Mesenchymal stem cell (in vitro differentiated cells and primary cell): Measurements from ENCODE around the gene PSME3IP1.

Experiments used
- DNase-seq: peaks from one replicate; pipeline ENCODE4 v3.0.0-alpha.2; 2013
- H2AFZ ChIP-seq: one replicate; pipeline ENCODE4 v1.6.1; 2013; ENCODE audit warnings: low read depth, mild to moderate bottlenecking, control low read depth, inconsistent platforms, low read length, moderate library complexity
- H2AK5ac ChIP-seq: 2 replicates; pipeline ENCODE4 v1.6.1; 2013; ENCODE audit warnings: low read length, moderate library complexity, mild to moderate bottlenecking, inconsistent platforms; ENCODE audit not compliant: severe bottlenecking
- H2BK120ac ChIP-seq: one replicate; pipeline ENCODE4 v1.6.1; 2013; ENCODE audit warnings: low read depth, mild to moderate bottlenecking, inconsistent platforms, low read length, moderate library complexity
- H2BK12ac ChIP-seq, 2 experiments: one replicate each; pipeline ENCODE4 v1.6.1; 2013; ENCODE audit warnings: inconsistent platforms in 2 of 2, low read length in 2 of 2, mild to moderate bottlenecking in 2 of 2, moderate library complexity in 2 of 2, control low read depth in 1 of 2
- H2BK15ac ChIP-seq: one replicate; pipeline ENCODE4 v1.6.1; 2013; ENCODE audit warnings: mild to moderate bottlenecking, low read depth, inconsistent platforms; ENCODE audit not compliant: poor library complexity, severe bottlenecking
- H2BK5ac ChIP-seq: 2 replicates; pipeline ENCODE4 v1.6.1; 2013; ENCODE audit warnings: low read depth, mild to moderate bottlenecking, low read length, control low read depth, inconsistent platforms; ENCODE audit not compliant: poor library complexity, severe bottlenecking
- H3K14ac ChIP-seq, 2 experiments: one replicate each; pipeline ENCODE4 v1.6.1; 2013; ENCODE audit warnings: inconsistent platforms in 2 of 2, low read length in 2 of 2, control low read depth in 1 of 2, mild to moderate bottlenecking in 1 of 2, moderate library complexity in 1 of 2
- H3K18ac ChIP-seq, 2 experiments: one replicate each; pipeline ENCODE4 v1.6.1; 2013; ENCODE audit warnings: inconsistent platforms in 2 of 2, low read length in 2 of 2, control low read depth in 1 of 2, low read depth in 1 of 2, mild to moderate bottlenecking in 1 of 2
- H3K23ac ChIP-seq, 2 experiments: one replicate each; pipeline ENCODE4 v1.6.1; 2013; ENCODE audit warnings: inconsistent platforms in 2 of 2, low read length in 2 of 2, mild to moderate bottlenecking in 2 of 2, moderate library complexity in 2 of 2, control low read depth in 1 of 2
- H3K27ac ChIP-seq: 2 replicates; pipeline ENCODE4 v1.5.1; 2013; ENCODE audit warnings: mild to moderate bottlenecking, moderate library complexity, low read length, control low read depth, inconsistent platforms; ENCODE audit not compliant: poor library complexity, severe bottlenecking
- H3K27me3 ChIP-seq, 2 experiments: 2 replicates each; pipeline versions ENCODE4 v1.6.1 to v1.7.0; 2013; ENCODE audit warnings: low read length in 2 of 2, mild to moderate bottlenecking in 2 of 2, moderate library complexity in 2 of 2, control low read depth in 1 of 2, inconsistent platforms in 1 of 2; ENCODE audit not compliant: control insufficient read depth in 1 of 2, insufficient read depth in 1 of 2
- H3K36me3 ChIP-seq, 2 experiments: 2 replicates each; pipeline versions ENCODE4 v1.6.1 to v1.7.0; 2013; ENCODE audit warnings: low read length in 2 of 2, control low read depth in 1 of 2, inconsistent platforms in 1 of 2, low read depth in 1 of 2, mild to moderate bottlenecking in 1 of 2; ENCODE audit not compliant: insufficient read depth in 2 of 2, control insufficient read depth in 1 of 2
- H3K4ac ChIP-seq, 2 experiments: one replicate each; pipeline ENCODE4 v1.6.1; 2013; ENCODE audit warnings: inconsistent platforms in 2 of 2, low read length in 2 of 2, mild to moderate bottlenecking in 2 of 2, moderate library complexity in 2 of 2, control low read depth in 1 of 2, low read depth in 1 of 2
- H3K4me1 ChIP-seq: 2 replicates; pipeline ENCODE4 v1.6.1; 2013; ENCODE audit warnings: low read depth, low read length, control low read depth; ENCODE audit not compliant: control insufficient read depth, insufficient read depth
- H3K4me2 ChIP-seq: 2 replicates; pipeline ENCODE4 v1.6.1; 2013; ENCODE audit warnings: low read length, mild to moderate bottlenecking, inconsistent platforms; ENCODE audit not compliant: poor library complexity, severe bottlenecking
- H3K4me3 ChIP-seq, 2 experiments: 2 replicates each; pipeline versions ENCODE4 v1.5.1 to v1.7.0; 2013; ENCODE audit warnings: low read length in 2 of 2, mild to moderate bottlenecking in 2 of 2, control low read depth in 1 of 2, low read depth in 1 of 2; ENCODE audit not compliant: insufficient read depth in 1 of 2
- H3K79me1 ChIP-seq: replicated peaks from 2 replicates; pipeline ENCODE4 v1.6.1; 2013; ENCODE audit warnings: mild to moderate bottlenecking, control low read depth, low read length, inconsistent platforms; ENCODE audit not compliant: poor library complexity, severe bottlenecking
- H3K9ac ChIP-seq: 2 replicates; pipeline ENCODE4 v1.7.0; 2013; ENCODE audit warnings: mild to moderate bottlenecking, low read length, moderate library complexity
- H3K9me3 ChIP-seq: 2 replicates; pipeline ENCODE4 v1.7.0; 2013; ENCODE audit warnings: mild to moderate bottlenecking, low read length; ENCODE audit not compliant: control insufficient read depth
- H4K8ac ChIP-seq: one replicate; pipeline ENCODE4 v1.6.1; 2013; ENCODE audit warnings: inconsistent platforms, mild to moderate bottlenecking, low read length, moderate library complexity
- H4K91ac ChIP-seq: one replicate; pipeline ENCODE4 v1.6.1; 2013; ENCODE audit warnings: mild to moderate bottlenecking, low read length, inconsistent platforms
- whole genome bisulfite sequencing: methylation state at CpG from one replicate; pipeline ENCODE4 v1.1.7; 2013; ENCODE audit warnings: mixed read lengths; 5-methylcytosine and 5-hydroxymethylcytosine counted together

PSME3IP1 gene

DNA sequence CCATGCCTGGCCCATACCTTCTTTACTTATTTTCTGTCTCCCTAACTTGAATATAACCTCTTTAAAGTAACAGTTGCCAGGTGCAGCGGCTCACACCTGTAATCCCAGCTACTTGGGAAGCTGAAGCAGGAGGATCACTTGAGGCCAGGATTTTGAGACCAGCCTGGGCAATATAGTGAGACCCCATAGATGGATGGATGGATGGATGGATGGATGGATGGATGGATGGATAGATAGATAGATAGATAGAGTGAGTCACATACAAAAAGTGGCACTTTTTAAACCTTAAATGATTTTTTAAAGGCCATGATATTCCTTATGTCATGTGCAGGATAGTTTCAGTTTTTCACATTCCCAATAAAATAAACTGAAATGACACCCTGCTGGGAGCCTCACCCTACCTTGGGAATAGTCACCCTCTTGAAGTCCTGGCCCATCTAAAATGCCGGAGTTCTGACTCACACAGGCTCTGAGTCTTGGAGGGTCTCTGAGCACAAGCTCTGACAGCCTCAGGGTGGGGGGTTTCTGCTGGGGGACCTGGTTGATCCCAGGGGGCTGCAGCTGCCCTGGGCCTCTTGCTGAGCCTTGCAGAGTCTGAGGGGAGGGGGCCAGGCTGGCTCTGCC, 67.3 kb downstream of the PSME3IP1 start:
- Histone ChIP-seq H3K18ac (no peak overlapping the region), H3K4me3 (no peak overlapping the region), H2BK5ac (no peak overlapping the region), H3K4me2 (no peak overlapping the region), H3K27me3 (no peaks in the 10 kb centered on the region), H3K9me3 (no peaks in the 10 kb centered on the region), H2AK5ac (no peak overlapping the region), H2AFZ (no peak overlapping the region), H3K27ac (no peak overlapping the region), H3K4ac (no peak overlapping the region), H2BK120ac (no peak overlapping the region), H3K23ac (no peak overlapping the region), H3K4me1 (peaks cover 12% of the 10 kb centered on the region), H3K79me1 (no peaks in the 10 kb centered on the region), H2BK15ac (no peak overlapping the region), H3K14ac (no peak overlapping the region), H3K9ac (no peak overlapping the region), H2BK12ac (no peak overlapping the region), H4K8ac (no peak overlapping the region), H4K91ac (no peak overlapping the region), H3K36me3 (peaks cover 8 to 61% of the 10 kb centered on the region in 2 experiments)
- no peak for DNase-seq
- 85% methylated on average over 2 of the region's 2 CpGs for WGBS

DNA sequence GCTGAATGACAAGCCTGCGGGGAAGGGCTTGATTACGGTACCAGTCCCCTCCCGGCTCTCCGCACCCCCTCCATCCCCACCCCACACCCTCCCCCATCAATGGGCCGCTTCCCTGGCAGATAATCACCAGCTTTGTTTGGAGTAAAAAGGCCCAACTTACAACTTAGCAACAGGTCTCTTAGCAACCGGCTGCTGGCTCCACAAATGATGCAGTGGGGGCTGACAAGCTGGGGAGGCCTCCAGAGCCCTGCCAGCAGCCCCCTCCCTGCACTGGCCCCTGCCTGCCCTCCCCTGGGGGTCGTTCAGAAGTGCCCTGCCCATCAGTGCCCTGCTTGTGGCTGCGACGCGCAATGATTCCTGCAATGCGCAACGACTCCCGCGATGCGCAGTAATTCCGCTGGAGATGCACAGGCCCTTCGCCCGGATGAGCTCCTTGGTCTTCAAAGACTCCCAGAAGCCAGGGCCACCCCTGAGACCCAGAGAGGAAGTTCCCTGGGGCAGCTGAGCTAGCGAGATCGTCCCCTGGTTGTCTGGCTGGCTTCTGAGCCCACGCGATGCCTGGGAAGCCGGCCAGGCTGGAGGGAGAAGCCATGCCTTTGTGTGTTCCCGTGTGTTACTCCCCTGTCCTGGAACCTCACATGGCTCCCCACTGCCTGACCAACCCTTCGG, 70.2 kb downstream of the PSME3IP1 start:
- Histone ChIP-seq H2BK15ac (no peak overlapping the region), H3K36me3 (peaks cover 3 to 45% of the 10 kb centered on the region in 2 experiments), H3K4me2 (no peak overlapping the region), H2BK12ac (no peak overlapping the region), H2AFZ (no peak overlapping the region), H3K14ac (no peak overlapping the region), H4K91ac (no peak overlapping the region), H3K9me3 (no peaks in the 10 kb centered on the region), H2BK5ac (no peak overlapping the region), H3K27ac (no peak overlapping the region), H3K4me1 (peaks cover 23% of the 10 kb centered on the region), H3K27me3 (no peaks in the 10 kb centered on the region), H3K23ac (no peak overlapping the region), H4K8ac (no peak overlapping the region), H3K4me3 (no peak overlapping the region), H3K9ac (no peak overlapping the region), H3K18ac (peak overlapping the region in 1 of 2 experiments; percentile 25), H2BK120ac (no peak overlapping the region), H3K4ac (no peak overlapping the region), H2AK5ac (no peak overlapping the region), H3K79me1 (peaks cover 3% of the 10 kb centered on the region)
- 76% methylated on average over 25 of the region's 25 CpGs for WGBS
- no peak for DNase-seq

DNA sequence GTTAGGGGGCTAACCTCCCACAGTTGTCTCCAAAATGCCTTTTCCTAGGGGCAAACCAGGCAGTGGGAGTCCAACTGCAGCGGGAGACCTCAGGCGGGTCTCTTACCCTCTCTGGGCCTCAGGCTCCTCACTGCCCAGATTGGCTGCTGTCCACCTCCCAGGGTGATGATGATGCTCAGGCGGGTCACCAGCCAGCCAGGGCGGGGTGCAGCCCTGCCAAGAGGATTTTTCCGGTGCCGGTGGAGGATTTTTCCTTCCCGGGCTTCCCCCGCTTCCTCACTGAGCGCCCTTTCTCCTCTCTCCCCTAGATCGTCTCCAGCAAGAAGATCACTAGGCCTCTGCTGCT, 70.7 kb downstream of the PSME3IP1 start:
- no peak overlapping the region for H3K14ac ChIP-seq

DNA sequence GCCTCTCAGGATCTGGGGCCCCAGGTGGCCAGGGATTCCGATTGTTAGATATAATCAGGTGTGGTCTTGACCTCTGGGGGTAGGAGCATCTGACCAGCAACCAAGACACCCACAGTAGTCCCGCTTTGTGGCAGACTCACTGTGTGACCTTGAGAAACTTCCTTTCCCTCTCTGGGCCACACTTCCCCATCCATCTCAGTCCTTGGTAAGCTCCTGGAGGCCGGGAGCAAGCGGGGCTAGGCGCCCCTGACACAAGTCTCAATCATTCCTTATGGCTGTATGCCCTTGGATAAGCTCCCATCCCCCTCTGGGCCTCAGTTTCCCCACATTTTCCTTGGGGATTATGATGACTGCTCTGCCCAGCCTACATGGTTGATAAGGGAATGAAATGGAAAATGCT, 72.2 kb downstream of the PSME3IP1 start:
- H3K4ac ChIP-seq, result no peak overlapping the region
- peaks cover 19% of the 10 kb centered on the region for H3K4me1 ChIP-seq
- 100% methylated on average over 5 of the region's 5 CpGs for WGBS
- no peak overlapping the region for H2AK5ac ChIP-seq
- H3K14ac ChIP-seq, result no peak overlapping the region
- DNase-seq, result no peak
- H3K4me3 ChIP-seq, result no peak overlapping the region
- no peak overlapping the region for H3K18ac ChIP-seq
- no peaks in the 10 kb centered on the region for H3K27me3 ChIP-seq
- peaks cover 7% of the 10 kb centered on the region for H3K79me1 ChIP-seq
- H2BK15ac ChIP-seq, result no peak overlapping the region
- H4K91ac ChIP-seq, result no peak overlapping the region
- no peaks in the 10 kb centered on the region for H3K9me3 ChIP-seq
- no peak overlapping the region for H2BK120ac ChIP-seq
- no peak overlapping the region for H3K9ac ChIP-seq
- no peak overlapping the region for H2BK5ac ChIP-seq
- H3K23ac ChIP-seq, result no peak overlapping the region
- H4K8ac ChIP-seq, result no peak overlapping the region
- H2AFZ ChIP-seq, result no peak overlapping the region
- no peak overlapping the region for H3K27ac ChIP-seq
- no peak overlapping the region for H3K4me2 ChIP-seq
- peaks cover 3 to 37% of the 10 kb centered on the region in 2 experiments for H3K36me3 ChIP-seq
- no peak overlapping the region for H2BK12ac ChIP-seq

More for the DNA sequence above, 70.7 kb downstream of the PSME3IP1 start:
- no peak for DNase-seq
- WGBS, result 57% methylated on average over 10 of the region's 10 CpGs
- H4K91ac ChIP-seq, result no peak overlapping the region
- no peak overlapping the region for H2BK12ac ChIP-seq
- no peak overlapping the region for H3K23ac ChIP-seq
- H2BK15ac ChIP-seq, result no peak overlapping the region
- H3K9me3 ChIP-seq, result no peaks in the 10 kb centered on the region
- no peaks in the 10 kb centered on the region for H3K27me3 ChIP-seq
- no peak overlapping the region for H2BK5ac ChIP-seq
- peaks cover 23% of the 10 kb centered on the region for H3K4me1 ChIP-seq
- H3K18ac ChIP-seq, result no peak overlapping the region
- H3K4me2 ChIP-seq, result no peak overlapping the region
- H3K4ac ChIP-seq, result no peak overlapping the region
- H3K27ac ChIP-seq, result no peak overlapping the region
- H3K9ac ChIP-seq, result no peak overlapping the region
- H3K36me3 ChIP-seq, result peaks cover 3 to 44% of the 10 kb centered on the region in 2 experiments
- H3K79me1 ChIP-seq, result peaks cover 7% of the 10 kb centered on the region
- H2AK5ac ChIP-seq, result no peak overlapping the region
- H2BK120ac ChIP-seq, result no peak overlapping the region
- H4K8ac ChIP-seq, result no peak overlapping the region
- no peak overlapping the region for H3K4me3 ChIP-seq
- H2AFZ ChIP-seq, result no peak overlapping the region
